ENCODE data around the gene PDE9A. TPM values are rescaled to one million over a fixed set of nuclear protein-coding genes. Genes with fewer than 3 reads are reported as not detected.

The PDE9A gene
- total RNA-seq, 3 donors from 2014 or later = 0.90 to 4.7 (median 2.5) TPM

DNA sequence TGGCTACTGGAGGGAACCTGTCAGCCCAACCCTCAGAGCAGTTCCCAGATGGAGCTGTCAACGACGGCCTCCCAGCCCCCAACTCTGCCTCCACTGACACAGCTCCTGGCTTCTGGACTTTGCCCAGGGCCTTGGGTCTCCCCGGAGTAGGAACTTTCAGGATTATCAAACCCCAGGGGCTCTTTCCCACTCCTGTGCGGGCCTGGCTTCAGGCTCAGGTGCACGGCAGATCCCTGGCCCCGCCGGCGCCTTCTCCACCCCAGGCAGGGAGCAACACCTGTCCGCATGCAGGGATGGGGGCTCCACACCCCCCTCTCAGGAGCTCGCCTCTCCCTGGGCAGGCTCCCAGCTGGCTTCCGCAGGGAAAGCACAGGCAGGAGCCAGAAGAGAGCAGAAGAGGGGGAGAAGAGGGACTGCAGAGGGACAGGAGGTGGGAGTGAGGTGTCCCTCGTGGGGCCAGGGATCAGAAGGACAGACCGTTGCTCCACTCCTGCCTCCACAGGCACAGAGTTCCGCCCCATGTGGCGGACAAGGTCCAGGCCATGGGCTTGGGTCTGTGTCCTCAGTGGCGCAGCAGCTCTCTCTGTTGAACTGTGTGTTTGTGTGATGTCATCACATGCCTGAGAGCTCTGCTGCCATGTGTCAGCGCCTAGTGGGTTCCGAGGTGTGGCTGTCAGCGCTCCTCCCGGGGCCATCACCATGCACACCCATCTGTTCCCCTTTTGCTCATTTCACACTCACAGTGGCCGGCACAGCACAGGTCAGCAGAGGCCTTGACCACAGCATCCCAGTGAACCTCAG, 107.7 kb downstream of the PDE9A start:
- H3K9me3 Mint-ChIP-seq = no peaks in the 10 kb centered on the region
- DNase-seq (no peak), ATAC-seq (no peak)
- H3K4me3 Mint-ChIP-seq = no peak overlapping the region
- H3K4me1 Mint-ChIP-seq (ENCODE audit: low read depth) = no peaks in the 10 kb centered on the region
- no peaks in the 10 kb centered on the region for H3K36me3 Mint-ChIP-seq (ENCODE audit: insufficient read depth)
- H3K27me3 Mint-ChIP-seq (ENCODE audit: low read depth) = no peaks in the 10 kb centered on the region

DNA sequence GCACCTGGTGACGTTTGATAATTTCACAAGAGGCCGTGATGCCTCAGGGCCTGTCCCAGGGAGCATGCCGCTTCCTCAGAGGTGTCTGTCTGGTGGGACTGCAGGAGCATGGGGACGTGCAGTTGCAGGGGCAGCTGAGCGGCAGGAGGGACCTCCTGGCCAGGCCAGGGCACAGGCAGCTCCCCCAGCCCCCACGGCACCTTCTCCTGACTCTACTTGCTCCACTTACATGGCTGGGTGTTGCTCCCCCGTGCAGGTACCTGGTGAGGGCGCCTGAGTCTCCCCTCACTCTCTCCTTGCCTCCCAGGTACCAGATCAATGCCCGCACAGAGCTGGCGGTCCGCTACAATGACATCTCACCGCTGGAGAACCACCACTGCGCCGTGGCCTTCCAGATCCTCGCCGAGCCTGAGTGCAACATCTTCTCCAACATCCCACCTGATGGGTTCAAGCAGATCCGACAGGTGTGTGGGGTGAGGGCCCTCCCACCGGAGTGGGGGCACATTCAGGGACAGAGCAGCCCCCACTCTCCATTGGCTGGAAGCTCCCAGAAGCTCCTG, 108.4 kb downstream of the PDE9A start:
- Mint-ChIP-seq H3K9me3 (no peaks in the 10 kb centered on the region), H3K27me3 (ENCODE audit: low read depth) (no peaks in the 10 kb centered on the region), H3K4me1 (ENCODE audit: low read depth) (no peaks in the 10 kb centered on the region), H3K4me3 (no peak overlapping the region), H3K36me3 (ENCODE audit: insufficient read depth) (no peaks in the 10 kb centered on the region)
- DNase-seq (no peak), ATAC-seq (no peak)

GRCh38 chr21:42763581-42764442, 110.4 kb downstream of the PDE9A start:
- no peaks in the 10 kb centered on the region for H3K9me3 Mint-ChIP-seq
- no peaks in the 10 kb centered on the region for H3K4me1 Mint-ChIP-seq (ENCODE audit: low read depth)
- H3K36me3 Mint-ChIP-seq (ENCODE audit: insufficient read depth) = peaks cover under 1% of the 10 kb centered on the region
- ATAC-seq (no peak), DNase-seq (no peak)
- H3K4me3 Mint-ChIP-seq = no peak overlapping the region
- H3K27me3 Mint-ChIP-seq (ENCODE audit: low read depth) = no peaks in the 10 kb centered on the region

- no peaks in the 10 kb centered on the region for H3K27me3 Mint-ChIP-seq (ENCODE audit: low read depth)
- H3K36me3 Mint-ChIP-seq (ENCODE audit: insufficient read depth) = peaks cover 7% of the 10 kb centered on the region
- no peaks in the 10 kb centered on the region for H3K9me3 Mint-ChIP-seq
- ATAC-seq (no peak), DNase-seq (no peak)
- H3K4me3 Mint-ChIP-seq = no peak overlapping the region
- no peaks in the 10 kb centered on the region for H3K4me1 Mint-ChIP-seq (ENCODE audit: low read depth)
These were observed 111.0 kb downstream of the PDE9A start for GRCh38 chr21:42764443-42764760.

GRCh38 chr21:42764883-42765282, 111.5 kb downstream of the PDE9A start:
- Mint-ChIP-seq H3K36me3 (ENCODE audit: insufficient read depth) (peaks cover 7% of the 10 kb centered on the region), H3K4me3 (no peak overlapping the region), H3K4me1 (ENCODE audit: low read depth) (no peaks in the 10 kb centered on the region), H3K27me3 (ENCODE audit: low read depth) (no peaks in the 10 kb centered on the region), H3K9me3 (no peaks in the 10 kb centered on the region)
- DNase-seq (no peak), ATAC-seq (no peak)

- H3K4me3 Mint-ChIP-seq = no peak overlapping the region
- no peaks in the 10 kb centered on the region for H3K4me1 Mint-ChIP-seq (ENCODE audit: low read depth)
- ATAC-seq = no peak
- no peaks in the 10 kb centered on the region for H3K9me3 Mint-ChIP-seq
- H3K36me3 Mint-ChIP-seq (ENCODE audit: insufficient read depth) = peaks cover 7% of the 10 kb centered on the region
- no peaks in the 10 kb centered on the region for H3K27me3 Mint-ChIP-seq (ENCODE audit: low read depth)
- no peak for DNase-seq
These were observed 112.2 kb downstream of the PDE9A start for GRCh38 chr21:42765656-42766055.

- H3K4me3 Mint-ChIP-seq = no peak overlapping the region
- DNase-seq (no peak), ATAC-seq (no peak)
- no peaks in the 10 kb centered on the region for H3K4me1 Mint-ChIP-seq (ENCODE audit: low read depth)
- peaks cover 10% of the 10 kb centered on the region for H3K36me3 Mint-ChIP-seq (ENCODE audit: insufficient read depth)
- no peaks in the 10 kb centered on the region for H3K27me3 Mint-ChIP-seq (ENCODE audit: low read depth)
- no peaks in the 10 kb centered on the region for H3K9me3 Mint-ChIP-seq
These were observed 113.5 kb downstream of the PDE9A start for GRCh38 chr21:42766739-42767560.

- no peaks in the 10 kb centered on the region for H3K27me3 Mint-ChIP-seq (ENCODE audit: low read depth)
- no peak overlapping the region for H3K4me3 Mint-ChIP-seq
- H3K9me3 Mint-ChIP-seq = no peaks in the 10 kb centered on the region
- ATAC-seq (no peak), DNase-seq (no peak)
- peaks cover 10% of the 10 kb centered on the region for H3K36me3 Mint-ChIP-seq (ENCODE audit: insufficient read depth)
- no peaks in the 10 kb centered on the region for H3K4me1 Mint-ChIP-seq (ENCODE audit: low read depth)
These were observed 114.1 kb downstream of the PDE9A start for GRCh38 chr21:42767561-42767835.

- no peaks in the 10 kb centered on the region for H3K4me1 Mint-ChIP-seq (ENCODE audit: low read depth)
- ATAC-seq (no peak), DNase-seq (no peak)
- no peaks in the 10 kb centered on the region for H3K27me3 Mint-ChIP-seq (ENCODE audit: low read depth)
- no peak overlapping the region for H3K4me3 Mint-ChIP-seq
- peaks cover 10% of the 10 kb centered on the region for H3K36me3 Mint-ChIP-seq (ENCODE audit: insufficient read depth)
- H3K9me3 Mint-ChIP-seq = no peaks in the 10 kb centered on the region
These were observed 115.1 kb downstream of the PDE9A start for GRCh38 chr21:42768324-42769121.

GRCh38 chr21:42769183-42769819, 115.9 kb downstream of the PDE9A start:
- Mint-ChIP-seq H3K27me3 (ENCODE audit: low read depth) (no peaks in the 10 kb centered on the region), H3K9me3 (no peaks in the 10 kb centered on the region), H3K4me1 (ENCODE audit: low read depth) (no peaks in the 10 kb centered on the region), H3K4me3 (no peak overlapping the region), H3K36me3 (ENCODE audit: insufficient read depth) (peaks cover 14% of the 10 kb centered on the region)
- no peak for ATAC-seq
- no peak for DNase-seq

- H3K9me3 Mint-ChIP-seq = no peaks in the 10 kb centered on the region
- no peak for ATAC-seq
- no peak for DNase-seq
- H3K4me3 Mint-ChIP-seq = no peak overlapping the region
- peaks cover 14% of the 10 kb centered on the region for H3K36me3 Mint-ChIP-seq (ENCODE audit: insufficient read depth)
- H3K27me3 Mint-ChIP-seq (ENCODE audit: low read depth) = no peaks in the 10 kb centered on the region
- H3K4me1 Mint-ChIP-seq (ENCODE audit: low read depth) = no peaks in the 10 kb centered on the region
These were observed 116.6 kb downstream of the PDE9A start for GRCh38 chr21:42769820-42770716.

DNA sequence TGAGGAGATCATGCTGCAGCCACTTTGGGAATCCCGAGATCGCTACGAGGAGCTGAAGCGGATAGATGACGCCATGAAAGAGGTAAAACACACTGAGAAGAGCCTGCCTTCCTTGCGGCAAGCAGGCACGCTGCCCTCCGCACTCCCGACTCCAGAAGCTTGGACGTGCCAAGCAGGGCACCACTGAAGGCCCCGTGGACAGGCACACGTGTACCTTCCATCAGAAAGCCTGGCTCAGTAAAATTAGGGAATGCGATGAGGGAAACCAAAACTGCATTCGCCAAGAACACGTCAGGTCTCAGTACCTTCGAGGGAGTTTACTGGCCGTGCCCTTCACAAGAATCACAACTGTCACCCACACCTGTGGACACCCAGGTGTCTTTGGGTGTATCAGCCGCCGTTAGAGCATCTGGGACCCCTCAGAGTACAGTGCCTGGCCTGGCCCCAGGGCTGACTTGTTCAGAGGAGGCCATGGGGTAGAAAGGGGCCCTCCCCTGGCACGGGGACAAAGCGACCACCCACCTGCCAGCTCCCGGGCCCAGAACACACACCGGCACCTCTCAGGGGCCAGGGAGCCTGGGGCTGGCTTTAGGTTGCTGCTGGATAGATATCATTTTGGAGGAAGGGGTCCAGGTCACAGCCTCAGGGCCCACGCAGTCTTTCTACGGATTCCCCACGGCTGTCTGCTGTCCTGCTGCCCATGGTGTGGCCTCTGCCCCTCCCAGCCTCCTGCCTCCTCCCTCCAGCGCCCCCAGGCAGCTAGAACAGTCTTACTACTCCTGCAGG, 117.5 kb downstream of the PDE9A start:
- no peak for DNase-seq
- peaks cover 14% of the 10 kb centered on the region for H3K36me3 Mint-ChIP-seq (ENCODE audit: insufficient read depth)
- no peaks in the 10 kb centered on the region for H3K9me3 Mint-ChIP-seq
- H3K4me3 Mint-ChIP-seq = no peak overlapping the region
- ATAC-seq = no peak
- no peaks in the 10 kb centered on the region for H3K4me1 Mint-ChIP-seq (ENCODE audit: low read depth)
- H3K27me3 Mint-ChIP-seq (ENCODE audit: low read depth) = no peaks in the 10 kb centered on the region

Data from activated T-cell treated with anti-CD3 and anti-CD28 coated beads, Interleukin-2, amount 50 U/mL, for 4 hours (primary cell).